Caco-2 (cell line): Measurements from ENCODE around the gene SH2B3. TPM values are rescaled to one million over a fixed set of nuclear protein-coding genes. Genes with fewer than 3 reads are reported as not detected.

Source experiments
- BruUV-seq: library from RNA; stranded (reverse); fragments of 400-500 nt; replicated peaks from 2 replicates; lab custom pipeline; 2021; lab: Mats Ljungman, UMichigan
- CTCF ChIA-PET: fragments of 300-600 bp; sonication (Branson Sonifier 250); formaldehyde crosslinking; loops from one replicate; lab custom pipeline; 2022; ENCODE audit warnings: antibody characterized with exemption; lab: Charles Lee
- POLR2A ChIA-PET: fragments of 300-600 bp; sonication (Branson Sonifier 250); formaldehyde crosslinking; loops from one replicate; lab custom pipeline; 2022; ENCODE audit warnings: antibody characterized with exemption; lab: Charles Lee
- DNase-seq, 2 experiments: peaks; one replicate each; pipeline versions ENCODE4 v3.0.0 to v3.0.0-alpha.2; 2020 to 2022
- H3K27me3 ChIP-seq: replicated peaks from 2 replicates; pipeline ENCODE4 v1.6.0; 2011; ENCODE audit warnings: low read length; ENCODE audit not compliant: control insufficient read depth, insufficient read depth
- H3K36me3 ChIP-seq: 2 replicates; pipeline ENCODE4 v1.5.1; 2011; ENCODE audit warnings: low read length; ENCODE audit not compliant: control insufficient read depth, insufficient read depth
- H3K4me1 ChIP-seq: fragments of 250-450 bp; sonication (Bioruptor Pico); 2 replicates; pipeline ENCODE4 v1.5.1; 2020; ENCODE audit warnings: mild to moderate bottlenecking
- H3K4me3 ChIP-seq: 2 replicates; pipeline ENCODE4 v1.5.1; 2011; ENCODE audit warnings: low read depth, mild to moderate bottlenecking, control low read depth, low read length
- H3K9me3 ChIP-seq: fragments of 250-450 bp; sonication (Bioruptor Pico); 2 replicates; pipeline ENCODE4 v1.5.1; 2020; ENCODE audit warnings: mild to moderate bottlenecking, moderate library complexity
- H3K27ac Mint-ChIP-seq: one replicate; pipeline ENCODE4 v1.8.0; 2022; ENCODE audit warnings: mixed read lengths; ENCODE audit not compliant: unreplicated experiment
- H3K27me3 Mint-ChIP-seq: one replicate; pipeline ENCODE4 v1.8.0; 2022; ENCODE audit warnings: mixed read lengths; ENCODE audit not compliant: insufficient read depth, unreplicated experiment
- H3K36me3 Mint-ChIP-seq: one replicate; pipeline ENCODE4 v1.8.0; 2022; ENCODE audit warnings: mild to moderate bottlenecking, mixed read lengths; ENCODE audit not compliant: insufficient read depth, unreplicated experiment
- H3K4me1 Mint-ChIP-seq: one replicate; pipeline ENCODE4 v1.8.0; 2022; ENCODE audit warnings: low read depth, mixed read lengths; ENCODE audit not compliant: unreplicated experiment
- H3K4me3 Mint-ChIP-seq: one replicate; pipeline ENCODE4 v1.8.0; 2022; ENCODE audit warnings: mild to moderate bottlenecking, moderate library complexity, mixed read lengths; ENCODE audit not compliant: unreplicated experiment
- H3K9me3 Mint-ChIP-seq: one replicate; pipeline ENCODE4 v1.8.0; 2022; ENCODE audit warnings: mixed read lengths; ENCODE audit not compliant: unreplicated experiment
- intact Hi-C: fragments of 100-400 bp; cut with micrococcal nuclease; formaldehyde crosslinking; loops from one replicate; pipeline ENCODE4 v1.10.0; 2022; ENCODE audit not compliant: unreplicated experiment
- total RNA-seq: library from RNA; stranded (reverse); gene quantifications from 2 replicates; pipeline ENCODE4 v1.2.3, GENCODE V29; 2022
- TF ChIP-seq, protein P1 (sequence below), 2 experiments: fragments of 200-600 bp in 1 of 2; IDR thresholded peaks; 1 replicate in 1 of 2; 2 replicates in 1 of 2; pipeline versions ENCODE4 v1.5.1 to v1.8.0; 2011 to 2022; ENCODE audit warnings: antibody characterized with exemption in 1 of 2, control low read depth in 1 of 2, inconsistent platforms in 1 of 2, low read depth in 1 of 2, low read length in 1 of 2, mild to moderate bottlenecking in 1 of 2, moderate library complexity in 1 of 2; ENCODE audit not compliant: insufficient read depth in 1 of 2, severe bottlenecking in 1 of 2, unreplicated experiment in 1 of 2

The SH2B3 gene
- total RNA-seq, 1 experiment from 2014 or later, result 16.1 TPM

DNA sequence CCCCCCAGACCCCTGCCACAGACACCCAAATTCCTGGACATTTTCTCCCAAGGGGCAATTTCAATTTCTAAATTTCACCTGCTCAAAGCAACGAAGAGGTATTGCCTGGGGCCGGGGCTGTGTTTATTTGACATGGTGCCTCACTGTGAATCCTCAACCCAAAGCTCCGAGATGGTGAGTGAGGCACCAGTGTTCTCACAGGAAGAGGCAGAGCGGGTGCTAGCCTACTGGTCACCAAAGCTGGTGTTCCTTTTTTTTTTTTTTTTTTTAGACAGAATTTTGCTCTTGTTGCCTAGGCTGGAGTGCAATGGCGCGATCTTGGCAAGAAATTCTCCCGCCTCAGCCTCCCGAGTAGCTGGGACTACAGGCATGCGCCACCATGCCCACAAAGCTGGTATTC lies 14.8 kb upstream of the SH2B3 start:
- H3K27me3 Mint-ChIP-seq, result peaks cover 4% of the 10 kb centered on the region
- no peaks in the 10 kb centered on the region for H3K9me3 ChIP-seq
- peaks cover 6% of the 10 kb centered on the region for H3K36me3 Mint-ChIP-seq
- ChIA-PET POLR2A (no interaction called here), CTCF (no interaction called here)
- H3K4me1 ChIP-seq, result no peaks in the 10 kb centered on the region
- TF ChIP-seq, protein P1, sequence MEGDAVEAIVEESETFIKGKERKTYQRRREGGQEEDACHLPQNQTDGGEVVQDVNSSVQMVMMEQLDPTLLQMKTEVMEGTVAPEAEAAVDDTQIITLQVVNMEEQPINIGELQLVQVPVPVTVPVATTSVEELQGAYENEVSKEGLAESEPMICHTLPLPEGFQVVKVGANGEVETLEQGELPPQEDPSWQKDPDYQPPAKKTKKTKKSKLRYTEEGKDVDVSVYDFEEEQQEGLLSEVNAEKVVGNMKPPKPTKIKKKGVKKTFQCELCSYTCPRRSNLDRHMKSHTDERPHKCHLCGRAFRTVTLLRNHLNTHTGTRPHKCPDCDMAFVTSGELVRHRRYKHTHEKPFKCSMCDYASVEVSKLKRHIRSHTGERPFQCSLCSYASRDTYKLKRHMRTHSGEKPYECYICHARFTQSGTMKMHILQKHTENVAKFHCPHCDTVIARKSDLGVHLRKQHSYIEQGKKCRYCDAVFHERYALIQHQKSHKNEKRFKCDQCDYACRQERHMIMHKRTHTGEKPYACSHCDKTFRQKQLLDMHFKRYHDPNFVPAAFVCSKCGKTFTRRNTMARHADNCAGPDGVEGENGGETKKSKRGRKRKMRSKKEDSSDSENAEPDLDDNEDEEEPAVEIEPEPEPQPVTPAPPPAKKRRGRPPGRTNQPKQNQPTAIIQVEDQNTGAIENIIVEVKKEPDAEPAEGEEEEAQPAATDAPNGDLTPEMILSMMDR (IDR thresholded peaks at IDR 0.05; ENCODE audit: insufficient read depth in 1 of 2, low read depth in 1 of 2, low read length in 1 of 2, severe bottlenecking in 1 of 2, unreplicated experiment in 1 of 2), result no peak
- H3K27me3 ChIP-seq, result no peaks in the 10 kb centered on the region
- H3K36me3 ChIP-seq, result no peaks in the 10 kb centered on the region
- no peaks in the 10 kb centered on the region for H3K4me1 Mint-ChIP-seq
- H3K4me3 Mint-ChIP-seq, result no peak overlapping the region
- BruUV-seq, result no TSS peak
- no peak for DNase-seq
- no peaks in the 10 kb centered on the region for H3K9me3 Mint-ChIP-seq
- no peak overlapping the region for H3K4me3 ChIP-seq
- H3K27ac Mint-ChIP-seq, result no peak overlapping the region
- intact Hi-C loops, result no loop called here

DNA sequence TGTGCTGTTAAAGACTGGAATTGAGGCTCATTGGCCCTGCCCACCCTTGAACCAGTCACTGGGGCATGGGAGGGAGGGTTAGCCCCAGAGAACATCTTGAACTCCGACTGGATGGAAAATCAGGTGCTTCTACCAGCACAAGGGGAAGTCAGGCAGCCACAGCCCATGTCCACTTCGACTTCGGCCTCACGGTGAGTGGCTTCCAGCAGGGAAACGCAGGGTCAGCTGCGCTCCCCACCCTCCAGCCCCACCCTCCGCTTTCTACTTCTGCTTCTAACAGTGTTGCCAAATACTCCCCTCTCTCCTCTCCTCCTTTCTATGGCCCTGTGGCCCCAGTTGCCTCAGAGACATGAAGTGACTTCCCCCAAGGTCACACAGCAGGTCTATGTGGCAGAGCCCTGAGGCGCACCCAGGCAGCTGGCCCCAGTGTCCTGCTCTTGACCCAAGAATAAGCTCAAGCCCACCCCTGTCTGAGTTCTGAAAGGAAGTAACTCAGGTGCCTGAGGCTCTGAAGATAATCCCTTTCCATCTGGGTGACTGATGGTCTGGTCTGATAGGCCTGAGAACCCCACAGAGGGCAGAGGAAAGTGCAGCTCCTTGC lies 11.9 kb upstream of the SH2B3 start:
- intact Hi-C loops, result no loop called here
- ChIA-PET CTCF (no interaction called here), POLR2A (no interaction called here)
- H3K27ac Mint-ChIP-seq, result no peak overlapping the region
- DNase-seq, result no peak
- Histone ChIP-seq H3K4me1 (no peaks in the 10 kb centered on the region), H3K4me3 (no peak overlapping the region), H3K36me3 (no peaks in the 10 kb centered on the region), H3K9me3 (no peaks in the 10 kb centered on the region), H3K27me3 (no peaks in the 10 kb centered on the region)
- H3K27me3 Mint-ChIP-seq, result peaks cover 4% of the 10 kb centered on the region
- no peaks in the 10 kb centered on the region for H3K36me3 Mint-ChIP-seq
- BruUV-seq, result no TSS peak
- H3K9me3 Mint-ChIP-seq, result no peaks in the 10 kb centered on the region
- H3K4me3 Mint-ChIP-seq, result no peak overlapping the region
- TF ChIP-seq, protein P1 (IDR thresholded peaks at IDR 0.05; ENCODE audit: insufficient read depth in 1 of 2, low read depth in 1 of 2, low read length in 1 of 2, severe bottlenecking in 1 of 2, unreplicated experiment in 1 of 2), result no peak
- H3K4me1 Mint-ChIP-seq, result no peaks in the 10 kb centered on the region

DNA sequence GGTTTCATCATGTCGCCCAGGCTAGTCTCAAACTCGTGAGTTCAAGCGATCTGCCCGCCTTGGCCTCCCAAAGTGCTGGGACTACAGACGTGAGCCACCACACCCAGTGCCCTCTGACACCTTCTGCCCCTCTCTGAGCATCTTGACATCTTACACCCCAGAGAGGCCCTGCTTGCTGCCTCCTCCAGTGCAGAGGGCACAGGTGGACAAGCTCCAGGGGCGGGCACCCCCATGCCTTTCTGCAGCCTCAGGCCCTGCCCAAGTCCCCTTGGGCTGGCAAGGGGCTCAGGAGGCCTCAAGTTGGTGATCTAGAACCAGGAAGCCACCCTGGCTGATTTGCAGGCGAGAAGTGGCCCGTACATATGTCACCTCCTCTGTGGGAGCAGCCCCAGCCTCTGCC lies 11.2 kb upstream of the SH2B3 start:
- no TSS peak for BruUV-seq
- CTCF ChIA-PET, result no interaction called here

More for the DNA sequence above, 11.2 kb upstream of the SH2B3 start:
- POLR2A ChIA-PET, result no interaction called here
- H3K27me3 Mint-ChIP-seq, result no peaks in the 10 kb centered on the region
- no peaks in the 10 kb centered on the region for H3K4me1 Mint-ChIP-seq
- H3K9me3 Mint-ChIP-seq, result no peaks in the 10 kb centered on the region
- H3K27me3 ChIP-seq, result no peaks in the 10 kb centered on the region
- no peak overlapping the region for H3K4me3 Mint-ChIP-seq
- intact Hi-C loops, result no loop called here
- no peaks in the 10 kb centered on the region for H3K36me3 ChIP-seq
- no peak for DNase-seq
- no peaks in the 10 kb centered on the region for H3K4me1 ChIP-seq
- H3K36me3 Mint-ChIP-seq, result no peaks in the 10 kb centered on the region
- TF ChIP-seq, protein P1 (IDR thresholded peaks at IDR 0.05; ENCODE audit: insufficient read depth in 1 of 2, low read depth in 1 of 2, low read length in 1 of 2, severe bottlenecking in 1 of 2, unreplicated experiment in 1 of 2), result no peak
- H3K27ac Mint-ChIP-seq, result no peak overlapping the region
- no peaks in the 10 kb centered on the region for H3K9me3 ChIP-seq
- no peak overlapping the region for H3K4me3 ChIP-seq
